HCT116 (cell line): ENCODE data around the gene SLC41A2. TPM values are rescaled to one million over a fixed set of nuclear protein-coding genes. Genes with fewer than 3 reads are reported as not detected.

Source experiments
- ATAC-seq: fragments of 200-7000 bp; cut with Tn5 transposase; 2 replicates; pipeline ENCODE4 v1.9.1; 2020; ENCODE audit warnings: mild to moderate bottlenecking, moderate library complexity
- BruUV-seq: library from RNA; stranded (reverse); fragments of 400-500 nt; replicated peaks from 2 replicates; lab custom pipeline; 2021; lab: Mats Ljungman, UMichigan
- CTCF ChIA-PET: fragments of 300-600 bp; sonication (Branson Sonifier 250); formaldehyde crosslinking; loops from one replicate; lab custom pipeline; 2021; ENCODE audit warnings: antibody characterized with exemption; lab: Charles Lee
- POLR2A ChIA-PET: fragments of 300-600, 350-600 bp; sonication (Branson Sonifier 250); formaldehyde crosslinking; loops from one replicate; lab custom pipeline; 2021; ENCODE audit warnings: antibody characterized with exemption; lab: Charles Lee
- RAD21 ChIA-PET, 2 experiments: fragments of 300-600 bp; sonication (Branson Sonifier 250); formaldehyde crosslinking; loops; one replicate each; lab custom pipeline; 2023; ENCODE audit warnings: low total read pairs in 2 of 2; ENCODE audit not compliant: uncharacterized antibody in 2 of 2, unreplicated experiment in 2 of 2, low non-redundant PET in 1 of 2; lab: Charles Lee
- DNase-seq: peaks from one replicate; pipeline ENCODE4 v3.0.0-alpha.2; 2010; ENCODE audit warnings: low read depth, low spot score
- H2AFZ ChIP-seq: fragments of 200-600 bp; shearing (Covaris generic), sonication (generic); 2 replicates; pipeline ENCODE4 v1.6.1; 2017; ENCODE audit warnings: low read depth, mixed run types, mixed read lengths, antibody characterized with exemption, low read length; ENCODE audit not compliant: poor library complexity, severe bottlenecking
- H3K27ac ChIP-seq: 2 replicates; pipeline ENCODE4 v1.5.1; 2012; ENCODE audit warnings: low read depth, low read length
- H3K27me3 ChIP-seq: fragments of 200-600 bp; sonication (generic); 2 replicates; pipeline ENCODE4 v1.6.1; 2016; ENCODE audit warnings: mixed run types, low read length, mixed read lengths; ENCODE audit not compliant: insufficient read depth
- H3K36me3 ChIP-seq, 2 experiments: fragments of 200-500 bp in 1 of 2; fragments of 200-600 bp in 1 of 2; sonication (Bioruptor generic) in 1 of 2; sonication (generic) in 1 of 2; 2 replicates each; pipeline versions ENCODE4 v1.5.1 to v1.6.1; 2014 to 2016; ENCODE audit warnings: low read length in 2 of 2, inconsistent platforms in 1 of 2, mixed read lengths in 1 of 2, mixed run types in 1 of 2; ENCODE audit not compliant: insufficient read depth in 2 of 2, control insufficient read depth in 1 of 2
- H3K4me1 ChIP-seq, 2 experiments: fragments of 200-600 bp in 1 of 2; sonication (generic) in 1 of 2; 2 replicates each; pipeline versions ENCODE4 v1.5.1 to v1.6.1; 2012 to 2017; ENCODE audit warnings: low read length in 2 of 2, inconsistent platforms in 1 of 2, mild to moderate bottlenecking in 1 of 2, mixed read lengths in 1 of 2, mixed run types in 1 of 2, moderate library complexity in 1 of 2; ENCODE audit not compliant: insufficient read depth in 2 of 2, control insufficient read depth in 1 of 2
- H3K4me2 ChIP-seq: fragments of 200-600 bp; sonication (generic); 2 replicates; pipeline ENCODE4 v1.6.1; 2017; ENCODE audit warnings: mixed run types, low read length, mixed read lengths
- H3K4me3 ChIP-seq, 2 experiments: fragments of 200-600 bp in 1 of 2; sonication (generic) in 1 of 2; replicated peaks in 1 of 2; 2 replicates each; pipeline ENCODE4 v1.5.1; 2011 to 2016; ENCODE audit warnings: low read length in 2 of 2, control low read depth in 1 of 2, low read depth in 1 of 2, mild to moderate bottlenecking in 1 of 2, mixed read lengths in 1 of 2, mixed run types in 1 of 2
- H3K79me2 ChIP-seq: fragments of 200-600 bp; sonication (generic); 2 replicates; pipeline ENCODE4 v1.6.1; 2017; ENCODE audit warnings: mild to moderate bottlenecking, mixed run types, low read length, moderate library complexity, mixed read lengths; ENCODE audit not compliant: insufficient read depth
- H3K9ac ChIP-seq: fragments of 200-600 bp; sonication (generic); 2 replicates; pipeline ENCODE4 v1.6.1; 2016; ENCODE audit warnings: low read length, mixed read lengths
- H3K9me2 ChIP-seq: fragments of 200-600 bp; sonication (generic), shearing (Covaris generic); 2 replicates; pipeline ENCODE4 v1.6.1; 2017; ENCODE audit warnings: mixed run types, mild to moderate bottlenecking, moderate library complexity; ENCODE audit not compliant: insufficient read depth
- H3K9me3 ChIP-seq, 2 experiments: fragments of 200-500 bp in 1 of 2; fragments of 200-600 bp in 1 of 2; sonication (Bioruptor generic) in 1 of 2; sonication (generic) in 1 of 2; 2 replicates each; pipeline ENCODE4 v1.6.1; 2014 to 2017; ENCODE audit warnings: low read length in 2 of 2, mixed read lengths in 2 of 2, inconsistent platforms in 1 of 2, low read depth in 1 of 2, mild to moderate bottlenecking in 1 of 2, mixed run types in 1 of 2, moderate library complexity in 1 of 2; ENCODE audit not compliant: control insufficient read depth in 1 of 2, insufficient read depth in 1 of 2
- H4K20me1 ChIP-seq: fragments of 200-600 bp; sonication (generic), shearing (Covaris generic); 2 replicates; pipeline ENCODE4 v1.6.1; 2017; ENCODE audit warnings: mixed run types, mild to moderate bottlenecking, moderate library complexity; ENCODE audit not compliant: insufficient read depth
- EGR1 ChIP-seq: IDR thresholded peaks from 2 replicates; pipeline ENCODE4 v1.6.1; 2012; ENCODE audit warnings: low read depth
- ELF1 ChIP-seq: IDR thresholded peaks from 2 replicates; pipeline ENCODE4 v1.6.1; 2012; ENCODE audit warnings: low read depth, borderline replicate concordance
- EZH2 ChIP-seq: fragments of 200-600 bp; sonication (generic); IDR thresholded peaks from 2 replicates; pipeline ENCODE4 v1.6.1; 2017; ENCODE audit warnings: antibody characterized with exemption, mixed run types
- FOSL1 ChIP-seq: IDR thresholded peaks from 2 replicates; pipeline ENCODE4 v1.6.1; 2012; ENCODE audit warnings: low read depth
- MAX ChIP-seq: IDR thresholded peaks from 2 replicates; pipeline ENCODE4 v1.6.1; 2012
- POLR2A ChIP-seq: IDR thresholded peaks from 2 replicates; pipeline ENCODE4 v1.7.0; 2011; ENCODE audit warnings: borderline replicate concordance; ENCODE audit not compliant: insufficient read depth, insufficient read length; ENCODE audit errors: extremely low read depth
- POLR2AphosphoS5 ChIP-seq: IDR thresholded peaks from 2 replicates; pipeline ENCODE4 v1.6.1; 2011; ENCODE audit warnings: mild to moderate bottlenecking, low read depth, low read length, moderate library complexity
- RAD21 ChIP-seq: IDR thresholded peaks from 2 replicates; pipeline ENCODE4 v1.6.1; 2012; ENCODE audit warnings: low read depth, mild to moderate bottlenecking
- SIN3A ChIP-seq: IDR thresholded peaks from 2 replicates; pipeline ENCODE4 v1.6.1; 2012; ENCODE audit warnings: low read depth
- SP1 ChIP-seq: IDR thresholded peaks from 2 replicates; pipeline ENCODE4 v1.6.1; 2012; ENCODE audit warnings: low read depth
- SRF ChIP-seq: IDR thresholded peaks from 2 replicates; pipeline ENCODE4 v1.6.1; 2012; ENCODE audit warnings: low read depth
- YY1 ChIP-seq: IDR thresholded peaks from 2 replicates; pipeline ENCODE4 v1.6.1; 2011; ENCODE audit warnings: low read length, low read depth, moderate library complexity, mild to moderate bottlenecking; ENCODE audit not compliant: insufficient replicate concordance; ENCODE audit errors: extremely low read depth
- ZFX ChIP-seq: fragments of 450-650 bp; IDR thresholded peaks from 2 replicates; pipeline ENCODE4 v1.6.1; 2017
- intact Hi-C: fragments of 100-400 bp; cut with micrococcal nuclease; formaldehyde crosslinking; loops from 2 replicates; pipeline ENCODE4 v1.10.0; 2022
- total RNA-seq: library from RNA; stranded (reverse); gene quantifications from one replicate; pipeline ENCODE4 v1.2.1, GENCODE V29; 2021; ENCODE audit not compliant: unreplicated experiment

Gene SLC41A2
- total RNA-seq, 1 experiment from 2014 or later = 12.5 TPM

GRCh38 chr12:104990950-104991349 is 32.9 kb upstream of the SLC41A2 start:
- no TSS peak for BruUV-seq
- Histone ChIP-seq H4K20me1 (peaks cover 3% of the 10 kb centered on the region; the same call in 1 of the 2 replicates), H3K4me3 (no peak overlapping the region), H3K9ac (no peak overlapping the region)
- intact Hi-C loops = no loop called here
- no peak for DNase-seq
- RAD21 ChIA-PET = no interaction called here
- no peak for TF ChIP-seq POLR2A
- TF ChIP-seq, all 23 proteins: peak for 0
- peaks cover 29 to 59% of the 10 kb centered on the region in 2 experiments for H3K36me3 ChIP-seq
- H3K4me2 ChIP-seq = no peak overlapping the region
- no peak for ATAC-seq
- no peak overlapping the region for H3K27ac ChIP-seq
- H3K79me2 ChIP-seq = peaks cover 60% of the 10 kb centered on the region
- no peaks in the 10 kb centered on the region for H3K9me3 ChIP-seq
- H2AFZ ChIP-seq = no peak overlapping the region
- H3K27me3 ChIP-seq = no peaks in the 10 kb centered on the region
- peaks cover 5 to 9% of the 10 kb centered on the region in 2 experiments; a peak in 3 of 4 replicates for H3K4me1 ChIP-seq
- POLR2A ChIA-PET = no interaction called here
- no peaks in the 10 kb centered on the region for H3K9me2 ChIP-seq
- CTCF ChIA-PET = no interaction called here

- ATAC-seq (peak; percentile 99), DNase-seq (peak; percentile 52)
- POLR2A ChIA-PET = no interaction called here
- Histone ChIP-seq H3K79me2 (peaks cover 49% of the 10 kb centered on the region), H3K9me3 (no peaks in the 10 kb centered on the region), H3K27me3 (no peaks in the 10 kb centered on the region), H4K20me1 (peaks cover 3% of the 10 kb centered on the region; the same call in 1 of the 2 replicates), H3K9me2 (no peaks in the 10 kb centered on the region), H3K9ac (peak within 1 kb of the TSS; percentile 90), H3K27ac (peak within 1 kb of the TSS; percentile 58; the same call in 1 of the 2 replicates), H3K4me3 (peak within 1 kb of the TSS; percentile 75 to 80), H3K4me1 (peaks cover 9 to 19% of the 10 kb centered on the region in 2 experiments), H3K4me2 (peak within 1 kb of the TSS; percentile 88), H3K36me3 (peaks cover 6 to 35% of the 10 kb centered on the region in 2 experiments; a peak in 3 of 4 replicates), H2AFZ (peak within 1 kb of the TSS; percentile 81)
- CTCF ChIA-PET = interaction anchor here (1.2 kb wide), 1 partner anchor 65 kb away, joined by 3 read pairs; no protein-coding TSS in a partner anchor
- RAD21 ChIA-PET = no interaction called here
- no TSS peak for BruUV-seq
- intact Hi-C loops = no loop called here
- peak; percentile 57; the same call in 1 of the 2 replicates for TF ChIP-seq ZFX
- peak; percentile 92 for TF ChIP-seq POLR2AphosphoS5
- peak; percentile 87 for TF ChIP-seq MAX
- TF ChIP-seq SP1 = no peak; the same call in 1 of the 2 replicates
- peak; percentile 85 for TF ChIP-seq SIN3A
- peak; percentile 78 for TF ChIP-seq YY1
- no peak for TF ChIP-seq ELF1
- 0 out of 2 replicates have a peak, but pooled peaks have one; percentile 0 for TF ChIP-seq SRF
- TF ChIP-seq RAD21 = no peak
- no peak for TF ChIP-seq FOSL1
- peak; percentile 72 for TF ChIP-seq POLR2A
- 0 out of 2 replicates have a peak, but pooled peaks have one; percentile 29 for TF ChIP-seq EGR1
- no peak for TF ChIP-seq EZH2
Measured at GRCh38 chr12:104986022-104986941, 28.2 kb upstream of the SLC41A2 start, which contains the start of gene NOPCHAP1. TSS of gene NOPCHAP1 (plus strand) at chr12:104986316. CDS start at chr12:104986353, 37 bp downstream.
